CD4-positive, alpha-beta memory T cell (primary cell): ENCODE results near the gene SMIM26. TPM values are rescaled to one million over a fixed set of nuclear protein-coding genes. Genes with fewer than 3 reads are reported as not detected.

Experiments used
- CTCF ChIA-PET: fragments of 350-600 bp; sonication (Branson Sonifier 250); formaldehyde crosslinking; loops from one replicate; lab custom pipeline; 2021; ENCODE audit warnings: inconsistent platforms; ENCODE audit not compliant: partially characterized antibody; lab: Charles Lee
- POLR2A ChIA-PET: fragments of 350-600 bp; sonication (Branson Sonifier 250); formaldehyde crosslinking; loops from one replicate; lab custom pipeline; 2021; ENCODE audit not compliant: partially characterized antibody; lab: Charles Lee
- DNase-seq, 5 donors: peaks; one replicate each; pipeline versions ENCODE4 v3.0.0 to v3.0.0-alpha.2; 2020 to 2022; ENCODE audit warnings: mixed read lengths in 1 of 5
- H3K27ac ChIP-seq: one replicate; pipeline ENCODE4 v1.7.0; 2013; ENCODE audit warnings: low read depth, low read length
- H3K27me3 ChIP-seq: 2 replicates; pipeline ENCODE4 v1.7.0; 2013; ENCODE audit warnings: mild to moderate bottlenecking, low read length, moderate library complexity; ENCODE audit not compliant: insufficient read depth
- H3K36me3 ChIP-seq: 2 replicates; pipeline ENCODE4 v1.7.0; 2013; ENCODE audit warnings: mild to moderate bottlenecking, low read length, moderate library complexity; ENCODE audit not compliant: insufficient read depth
- H3K4me1 ChIP-seq: 2 replicates; pipeline ENCODE4 v1.7.0; 2013; ENCODE audit warnings: mild to moderate bottlenecking, low read length, moderate library complexity; ENCODE audit not compliant: insufficient read depth
- H3K4me3 ChIP-seq, 2 donors: one replicate each; pipeline ENCODE4 v1.7.0; 2013; ENCODE audit warnings: low read length in 2 of 2, mild to moderate bottlenecking in 1 of 2
- H3K9me3 ChIP-seq, 2 donors: one replicate each; pipeline ENCODE4 v1.7.0; 2013; ENCODE audit warnings: low read length in 2 of 2, control low read depth in 1 of 2; ENCODE audit not compliant: control insufficient read depth in 1 of 2
- H3K27ac Mint-ChIP-seq, 7 donors: one replicate each; pipeline ENCODE4 v1.8.0; 2020 to 2021; ENCODE audit warnings: mixed read lengths in 7 of 7, mild to moderate bottlenecking in 6 of 7, inconsistent platforms in 3 of 7, moderate library complexity in 3 of 7
- H3K27me3 Mint-ChIP-seq, 2 donors: one replicate each; pipeline ENCODE4 v1.8.0; 2020 to 2021; ENCODE audit warnings: mixed read lengths in 2 of 2
- H3K36me3 Mint-ChIP-seq, 2 donors: one replicate each; pipeline ENCODE4 v1.8.0; 2020 to 2021; ENCODE audit warnings: mixed read lengths in 2 of 2, inconsistent platforms in 1 of 2, mild to moderate bottlenecking in 1 of 2
- H3K4me1 Mint-ChIP-seq, 4 donors: one replicate each; pipeline ENCODE4 v1.8.0; 2020 to 2021; ENCODE audit warnings: mixed read lengths in 4 of 4, mild to moderate bottlenecking in 1 of 4
- H3K4me3 Mint-ChIP-seq, 8 donors: one replicate each; pipeline ENCODE4 v1.8.0; 2020 to 2021; ENCODE audit warnings: mixed read lengths in 8 of 8, mild to moderate bottlenecking in 7 of 8, moderate library complexity in 6 of 8, inconsistent platforms in 3 of 8
- H3K9me3 Mint-ChIP-seq, 8 donors: one replicate each; pipeline ENCODE4 v1.8.0; 2020 to 2021; ENCODE audit warnings: mixed read lengths in 8 of 8, mild to moderate bottlenecking in 5 of 8, inconsistent platforms in 3 of 8, moderate library complexity in 1 of 8
- intact Hi-C: fragments of 100-400 bp; cut with micrococcal nuclease; formaldehyde crosslinking; loops from one replicate; pipeline ENCODE4 v1.15.1; 2023
- polyA plus RNA-seq, 2 donors: library from polyadenylated mRNA; unstranded; fragments of 300-500 nt; fragmentation: Illumina TruSeq; gene quantifications; one replicate each; pipeline ENCODE4 v1.2.3, GENCODE V29; 2021
- total RNA-seq, 2 experiments: library from RNA; stranded (reverse); gene quantifications; one replicate each; pipeline ENCODE4 v1.2.3, GENCODE V29; 2021

Gene SMIM26
- total and polyA plus RNA-seq, 4 experiments from 2014 or later: 60.2 to 233 (median 125) TPM

DNA sequence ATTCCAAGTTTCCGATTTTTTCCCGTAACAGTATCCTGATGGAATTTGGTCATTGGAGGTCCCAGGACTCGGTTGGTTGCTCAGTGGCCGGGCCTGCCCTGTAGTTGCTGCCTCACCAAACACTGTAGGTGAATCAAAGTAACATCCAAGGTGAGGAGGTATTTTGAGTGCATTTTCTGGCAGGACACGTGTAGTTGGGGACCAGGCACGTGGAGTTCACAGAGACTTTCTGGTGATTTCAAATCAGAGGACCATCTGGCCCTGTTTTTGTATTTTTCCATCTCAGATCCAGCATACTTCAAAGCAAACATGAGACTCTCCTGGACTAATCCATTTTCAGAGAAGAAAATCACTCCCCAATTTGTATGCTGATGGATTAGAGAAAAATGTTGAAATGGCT is 10.7 kb downstream of the SMIM26 start:
- Histone ChIP-seq H3K4me3 (no peak overlapping the region), H3K9me3 (no peaks in the 10 kb centered on the region), H3K36me3 (no peaks in the 10 kb centered on the region), H3K4me1 (no peaks in the 10 kb centered on the region), H3K27ac (no peak overlapping the region), H3K27me3 (no peaks in the 10 kb centered on the region)
- H3K4me3 Mint-ChIP-seq: no peak overlapping the region
- H3K27ac Mint-ChIP-seq: no peak overlapping the region
- ChIA-PET POLR2A (no interaction called here), CTCF (no interaction called here)
- no peaks in the 10 kb centered on the region for H3K9me3 Mint-ChIP-seq
- H3K36me3 Mint-ChIP-seq: no peaks in the 10 kb centered on the region
- intact Hi-C loops: no loop called here
- DNase-seq: no peak
- peaks cover 0 to 2% (median 0%) of the 10 kb centered on the region in 4 donors for H3K4me1 Mint-ChIP-seq
- peaks cover 1 to 2% of the 10 kb centered on the region in 2 donors for H3K27me3 Mint-ChIP-seq

DNA sequence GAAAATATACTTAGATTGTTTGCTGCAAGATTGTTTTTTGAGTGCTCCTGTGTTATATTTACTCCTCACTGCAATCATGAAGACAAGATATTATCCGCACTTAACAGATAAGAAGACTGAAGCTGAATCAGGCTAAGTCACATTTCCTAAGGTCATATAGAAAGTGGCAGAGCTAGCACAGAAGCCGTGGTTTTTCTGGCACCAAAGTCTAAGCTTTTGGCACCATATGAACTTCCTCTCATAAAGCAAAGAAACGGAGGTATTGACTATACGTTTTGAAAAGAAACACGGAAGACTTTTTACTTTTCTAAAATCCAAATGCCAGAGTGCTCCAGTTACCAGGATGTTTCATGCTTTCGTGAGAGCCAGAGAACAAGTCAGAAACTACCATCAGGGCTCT is 11.3 kb downstream of the SMIM26 start:
- intact Hi-C loops: no loop called here
- POLR2A ChIA-PET: no interaction called here
- Mint-ChIP-seq H3K4me1 (peaks cover 0 to 2% (median 0%) of the 10 kb centered on the region in 4 donors), H3K9me3 (no peaks in the 10 kb centered on the region), H3K36me3 (no peaks in the 10 kb centered on the region), H3K27ac (no peak overlapping the region), H3K4me3 (no peak overlapping the region), H3K27me3 (peaks cover 2% of the 10 kb centered on the region in 2 donors)
- DNase-seq: no peak
- CTCF ChIA-PET: no interaction called here
- Histone ChIP-seq H3K27ac (no peak overlapping the region), H3K36me3 (no peaks in the 10 kb centered on the region), H3K4me1 (no peaks in the 10 kb centered on the region), H3K9me3 (no peaks in the 10 kb centered on the region), H3K4me3 (no peak overlapping the region), H3K27me3 (no peaks in the 10 kb centered on the region)

DNA sequence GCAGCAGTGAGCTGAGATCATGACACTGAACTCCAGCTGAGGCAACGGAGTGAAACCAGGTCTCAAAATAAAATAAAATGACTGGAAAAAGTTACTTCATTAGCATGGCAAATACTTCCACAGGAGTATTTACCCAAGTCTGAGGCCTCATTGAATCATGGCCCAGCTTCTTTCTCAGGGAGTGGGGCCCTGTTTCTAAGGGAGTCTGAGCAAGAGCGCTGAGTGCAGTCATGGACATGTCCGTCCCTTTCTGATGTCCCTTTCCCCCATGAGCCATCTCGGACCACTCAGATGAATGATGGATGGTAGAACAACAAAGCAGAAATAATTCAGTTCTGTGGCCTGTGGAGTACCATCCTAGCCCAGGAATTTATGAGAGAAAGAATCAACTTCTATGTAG is 12.8 kb downstream of the SMIM26 start:
- H3K4me3 Mint-ChIP-seq: no peak overlapping the region
- H3K36me3 Mint-ChIP-seq: no peaks in the 10 kb centered on the region
- Histone ChIP-seq H3K27me3 (no peaks in the 10 kb centered on the region), H3K9me3 (no peaks in the 10 kb centered on the region), H3K4me3 (no peak overlapping the region), H3K4me1 (no peaks in the 10 kb centered on the region), H3K36me3 (no peaks in the 10 kb centered on the region), H3K27ac (no peak overlapping the region)
- CTCF ChIA-PET: no interaction called here
- peaks cover 6% of the 10 kb centered on the region in 2 donors for H3K27me3 Mint-ChIP-seq
- H3K4me1 Mint-ChIP-seq: peaks cover 0 to 2% (median 0%) of the 10 kb centered on the region in 4 donors
- DNase-seq: no peak
- no peak overlapping the region for H3K27ac Mint-ChIP-seq
- POLR2A ChIA-PET: no interaction called here
- H3K9me3 Mint-ChIP-seq: no peaks in the 10 kb centered on the region
- intact Hi-C loops: no loop called here

DNA sequence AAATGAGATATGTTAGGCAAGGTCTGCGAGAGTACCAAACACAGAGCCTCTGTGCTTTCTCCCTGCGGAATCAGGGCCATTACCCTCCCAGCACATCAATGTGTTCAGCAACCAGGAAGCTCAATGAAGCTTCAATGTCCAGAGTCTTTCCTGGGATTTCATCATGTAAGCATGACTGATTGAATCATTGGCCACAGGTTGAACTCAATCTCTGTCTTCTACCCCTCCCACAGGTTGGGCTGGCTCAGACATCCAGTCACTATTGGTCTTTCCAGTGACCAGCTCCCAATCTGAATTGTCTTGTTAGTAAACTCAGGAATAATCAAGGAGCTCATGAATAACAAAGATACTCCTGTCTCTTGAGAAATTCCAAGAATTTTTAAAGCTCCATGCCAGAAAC is 17.9 kb downstream of the SMIM26 start:
- no peaks in the 10 kb centered on the region for H3K27me3 ChIP-seq
- ChIA-PET POLR2A (interaction anchor here (0.6 to 1.5 kb wide), 2 partner anchors 12 to 18 kb away, joined by 4 to 5 read pairs; no protein-coding TSS in a partner anchor), CTCF (interaction anchor here (0.7 kb wide), 1 partner anchor 164 kb away, joined by 3 read pairs; no protein-coding TSS in a partner anchor)
- no peaks in the 10 kb centered on the region for H3K9me3 ChIP-seq
- peaks cover 25% of the 10 kb centered on the region for H3K4me1 ChIP-seq
- Mint-ChIP-seq H3K27me3 (peaks cover 6% of the 10 kb centered on the region in 2 donors), H3K4me3 (no peak overlapping the region), H3K9me3 (peaks cover 0 to 2% (median 0%) of the 10 kb centered on the region in 8 donors), H3K4me1 (peaks cover 18 to 27% (median 22%) of the 10 kb centered on the region in 4 donors), H3K27ac (no peak overlapping the region), H3K36me3 (no peaks in the 10 kb centered on the region)
- H3K4me3 ChIP-seq: no peak overlapping the region
- intact Hi-C loops: loop anchor here (5.0 kb wide), 3 partner anchors 207 to 1432 kb away; partner anchors contain the start of genes NAA20 and ZNF133
- H3K27ac ChIP-seq: no peak overlapping the region
- no peak for DNase-seq
- H3K36me3 ChIP-seq: no peaks in the 10 kb centered on the region

DNA sequence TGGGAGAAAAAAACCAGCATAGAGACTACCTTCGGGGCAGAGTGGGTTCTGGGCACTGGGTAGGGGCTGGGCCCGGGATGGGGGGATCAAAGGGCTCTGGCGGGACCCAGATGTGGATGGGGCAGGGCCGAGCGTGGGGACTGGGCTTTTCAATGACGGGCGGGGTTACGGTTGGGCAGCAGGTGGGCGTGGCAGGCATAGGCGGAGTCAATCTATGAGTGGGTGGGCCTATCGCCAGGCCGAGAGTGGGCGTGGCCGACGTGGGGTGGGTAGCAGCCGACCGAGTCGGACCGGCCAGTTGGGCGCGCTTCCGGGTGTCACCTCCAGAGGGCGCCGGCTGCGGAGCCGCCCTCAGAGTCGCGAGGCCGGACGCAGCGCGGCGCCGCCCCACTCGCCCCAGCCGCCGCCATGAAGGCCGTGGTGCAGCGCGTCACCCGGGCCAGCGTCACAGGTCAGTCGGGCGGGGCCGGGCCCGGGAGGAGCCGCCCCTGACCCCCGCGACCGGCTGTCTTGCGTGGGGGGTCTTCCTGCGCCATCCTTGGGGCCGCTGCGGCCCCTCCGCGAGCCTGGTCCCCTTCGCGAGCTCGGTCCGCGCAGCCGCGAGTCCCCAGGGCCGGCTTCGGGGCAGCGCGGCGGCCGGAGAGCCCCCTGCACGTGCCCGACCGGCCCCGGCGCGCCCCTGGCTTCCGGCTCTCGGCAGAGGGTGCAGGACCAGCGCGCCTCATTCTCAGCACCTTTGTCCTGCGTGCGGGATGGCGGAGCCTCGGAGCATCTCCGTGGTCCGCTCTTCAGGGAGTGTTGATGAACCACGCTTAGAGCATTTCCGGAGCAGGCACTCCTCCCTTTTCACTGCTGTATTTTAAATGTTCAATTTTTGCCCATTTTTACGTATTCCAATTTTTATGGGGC is 20.7 kb downstream of the SMIM26 start, which contains the start of gene DTD1:
Gene DTD1, plus strand, starts transcription at position 390 of the 909 bp plus-strand sequence. Its CDS starts 19 bp downstream, at position 409.
- peak within 1 kb of the TSS; percentile 87 to 95 (median 91) for H3K4me3 Mint-ChIP-seq
- H3K9me3 Mint-ChIP-seq: peaks cover 0 to 2% (median 0%) of the 10 kb centered on the region in 8 donors
- H3K27me3 Mint-ChIP-seq: peaks cover 4 to 5% of the 10 kb centered on the region in 2 donors
- DNase-seq: peak; percentile 66 to 77 (median 69)
- ChIA-PET POLR2A (interaction anchor here (0.6 to 2.2 kb wide), 10 partner anchors 11 to 300 kb away, joined by 3 to 21 read pairs (median 4); partner anchors contain the start of genes DZANK1, POLR3F, SEC23B and SMIM26), CTCF (no interaction called here)
- peak within 1 kb of the TSS; percentile 88 to 97 (median 95) for H3K27ac Mint-ChIP-seq
- H3K36me3 Mint-ChIP-seq: no peaks in the 10 kb centered on the region
- Histone ChIP-seq H3K36me3 (no peaks in the 10 kb centered on the region), H3K4me1 (peaks cover 27% of the 10 kb centered on the region), H3K4me3 (peak within 1 kb of the TSS; percentile 47 to 80), H3K27me3 (no peaks in the 10 kb centered on the region), H3K9me3 (no peaks in the 10 kb centered on the region), H3K27ac (peak within 1 kb of the TSS; percentile 71)
- peaks cover 18 to 27% (median 23%) of the 10 kb centered on the region in 4 donors for H3K4me1 Mint-ChIP-seq
- intact Hi-C loops: loop anchor here (1.0 to 5.0 kb wide), 7 partner anchors 21 to 1429 kb away; partner anchors contain the start of genes DZANK1, NAA20, POLR3F and RBBP9

DNA sequence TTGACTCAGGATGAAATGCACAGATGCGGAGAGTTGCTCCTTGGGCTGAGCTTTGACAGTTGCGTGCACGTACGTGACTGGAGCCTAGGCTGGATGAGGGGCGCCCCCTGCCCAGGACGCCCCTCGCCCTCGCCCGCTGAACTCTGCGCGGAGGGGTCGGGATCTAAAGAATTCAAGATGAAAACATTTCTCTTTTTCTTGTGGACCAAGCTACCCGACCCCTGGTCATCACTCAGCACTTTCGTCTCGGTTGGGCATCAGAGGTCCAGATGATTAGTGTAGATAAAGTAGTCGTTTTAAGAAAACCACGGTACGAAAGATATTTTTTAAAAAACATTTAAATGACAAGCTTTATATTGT is 21.3 kb downstream of the SMIM26 start:
- ChIA-PET CTCF (no interaction called here), POLR2A (interaction anchor here (0.6 to 2.2 kb wide), 9 partner anchors 10 to 300 kb away, joined by 3 to 21 read pairs (median 4); partner anchors contain the start of genes DZANK1, POLR3F, SEC23B and SMIM26)
- peak overlapping the region; percentile 47 to 80 for H3K4me3 ChIP-seq
- Mint-ChIP-seq H3K27ac (peak overlapping the region; percentile 88 to 97 (median 95)), H3K4me1 (peaks cover 18 to 27% (median 23%) of the 10 kb centered on the region in 4 donors), H3K9me3 (peaks cover 0 to 2% (median 0%) of the 10 kb centered on the region in 8 donors), H3K36me3 (peaks cover 0 to 3% of the 10 kb centered on the region in 2 donors), H3K4me3 (peak overlapping the region; percentile 82 to 95 (median 91)), H3K27me3 (peaks cover 4 to 5% of the 10 kb centered on the region in 2 donors)
- DNase-seq: peak in 1 of 5 donors; percentile 4
- no peaks in the 10 kb centered on the region for H3K9me3 ChIP-seq
- peaks cover 27% of the 10 kb centered on the region for H3K4me1 ChIP-seq
- intact Hi-C loops: loop anchor here (1.0 to 5.0 kb wide), 5 partner anchors 91 to 1429 kb away; partner anchors contain the start of genes DZANK1, NAA20, POLR3F and RBBP9
- no peaks in the 10 kb centered on the region for H3K36me3 ChIP-seq
- H3K27ac ChIP-seq: peak overlapping the region; percentile 71
- no peaks in the 10 kb centered on the region for H3K27me3 ChIP-seq
